GM23338 (cell line): Measurements from ENCODE around the gene ERC2. TPM values are rescaled to one million over a fixed set of nuclear protein-coding genes. Genes with fewer than 3 reads are reported as not detected.

Experiments used
- ATAC-seq: fragments of 200-7000 bp; cut with Tn5 transposase; 3 replicates; pipeline ENCODE4 v1.9.1; 2020
- DNase-seq: peaks from one replicate; pipeline ENCODE4 v3.0.0-alpha.2; 2015; ENCODE audit warnings: low spot score
- H2AFZ ChIP-seq: fragments of 200-600 bp; sonication (generic); 2 replicates; pipeline ENCODE4 v1.8.0; 2016; ENCODE audit warnings: antibody characterized with exemption, mild to moderate bottlenecking, moderate library complexity
- H3F3A ChIP-seq: fragments of 200-600 bp; sonication (generic); replicated peaks from 2 replicates; pipeline ENCODE4 v1.8.0; 2017; ENCODE audit warnings: antibody characterized with exemption, mixed run types, low read depth
- H3K27ac ChIP-seq: fragments of 200-600 bp; sonication (generic); 2 replicates; pipeline ENCODE4 v1.6.1; 2016; ENCODE audit warnings: low read depth
- H3K27me3 ChIP-seq: fragments of 200-600 bp; sonication (generic); 2 replicates; pipeline ENCODE4 v1.8.0; 2016; ENCODE audit warnings: mild to moderate bottlenecking, mixed run types, moderate library complexity; ENCODE audit not compliant: insufficient read depth
- H3K36me3 ChIP-seq: fragments of 200-600 bp; sonication (generic); 2 replicates; pipeline ENCODE4 v1.8.0; 2016; ENCODE audit warnings: mild to moderate bottlenecking; ENCODE audit not compliant: insufficient read depth
- H3K4me1 ChIP-seq: fragments of 200-600 bp; sonication (generic); 2 replicates; pipeline ENCODE4 v1.8.0; 2016; ENCODE audit warnings: mild to moderate bottlenecking, moderate library complexity; ENCODE audit not compliant: insufficient read depth
- H3K4me2 ChIP-seq: fragments of 200-600 bp; sonication (generic); 2 replicates; pipeline ENCODE4 v1.7.1; 2017; ENCODE audit warnings: mixed run types
- H3K4me3 ChIP-seq: fragments of 200-600 bp; sonication (generic); 2 replicates; pipeline ENCODE4 v1.6.1; 2016; ENCODE audit warnings: mixed run types
- H3K79me2 ChIP-seq: fragments of 200-600 bp; sonication (generic); replicated peaks from 2 replicates; pipeline ENCODE4 v1.8.0; 2017; ENCODE audit warnings: mild to moderate bottlenecking; ENCODE audit not compliant: insufficient read depth
- H3K9me2 ChIP-seq: fragments of 200-600 bp; sonication (generic); 2 replicates; pipeline ENCODE4 v1.8.0; 2017; ENCODE audit not compliant: insufficient read depth
- H4K20me1 ChIP-seq: fragments of 200-600 bp; sonication (generic); replicated peaks from 2 replicates; pipeline ENCODE4 v1.8.0; 2017; ENCODE audit warnings: mild to moderate bottlenecking; ENCODE audit not compliant: insufficient read depth
- H3K27ac Mint-ChIP-seq: 2 replicates; pipeline ENCODE4 v1.8.0; 2020; ENCODE audit warnings: inconsistent platforms, mild to moderate bottlenecking, moderate library complexity, mixed read lengths
- H3K27me3 Mint-ChIP-seq: 3 replicates; pipeline ENCODE4 v1.8.0; 2022; ENCODE audit warnings: low read depth, mild to moderate bottlenecking, moderate library complexity, mixed read lengths, inconsistent platforms; ENCODE audit not compliant: insufficient read depth, poor library complexity
- H3K36me3 Mint-ChIP-seq: 3 replicates; pipeline ENCODE4 v1.8.0; 2021; ENCODE audit warnings: low read depth, mild to moderate bottlenecking, inconsistent platforms, moderate library complexity, mixed read lengths
- H3K4me1 Mint-ChIP-seq: 3 replicates; pipeline ENCODE4 v1.8.0; 2020; ENCODE audit warnings: mild to moderate bottlenecking, inconsistent platforms, mixed read lengths
- H3K4me3 Mint-ChIP-seq: 3 replicates; pipeline ENCODE4 v1.8.0; 2021; ENCODE audit warnings: moderate library complexity, mild to moderate bottlenecking, inconsistent platforms, mixed read lengths
- H3K9me3 Mint-ChIP-seq: 3 replicates; pipeline ENCODE4 v1.8.0; 2020; ENCODE audit warnings: moderate library complexity, mild to moderate bottlenecking, inconsistent platforms, mixed read lengths
- CREB1 ChIP-seq: fragments of 250-450 bp; sonication (Bioruptor Pico); IDR thresholded peaks from 2 replicates; pipeline ENCODE4 v1.5.0; 2020; ENCODE audit warnings: low read depth, mild to moderate bottlenecking, moderate library complexity
- CTCF ChIP-seq, 2 experiments: fragments of 200-600 bp in 1 of 2; sonication (generic) in 1 of 2; conservative IDR thresholded peaks; 2 replicates each; pipeline versions ENCODE4 v1.5.1 to v1.6.1; 2016 to 2017; ENCODE audit warnings: antibody characterized with exemption in 2 of 2, low read depth in 2 of 2, mild to moderate bottlenecking in 2 of 2, moderate library complexity in 1 of 2
- EZH2 ChIP-seq: fragments of 200-600 bp; sonication (generic); IDR thresholded peaks from one replicate; pipeline ENCODE4 v1.8.0; 2017; ENCODE audit warnings: antibody characterized with exemption, mild to moderate bottlenecking, low read depth; ENCODE audit not compliant: unreplicated experiment
- EZH2phosphoT487 ChIP-seq: fragments of 200-600 bp; sonication (generic); IDR thresholded peaks from one replicate; pipeline ENCODE4 v1.8.1; 2018; ENCODE audit warnings: antibody characterized with exemption; ENCODE audit not compliant: unreplicated experiment
- JUNB ChIP-seq: IDR thresholded peaks from one replicate; pipeline ENCODE4 v1.6.1; 2016; ENCODE audit warnings: antibody characterized with exemption; ENCODE audit not compliant: unreplicated experiment
- NANOG ChIP-seq: IDR thresholded peaks from 2 replicates; pipeline ENCODE4 v1.6.1; 2016; ENCODE audit warnings: antibody characterized with exemption, borderline replicate concordance
- POLR2AphosphoS5 ChIP-seq: IDR thresholded peaks from 2 replicates; pipeline ENCODE4 v1.6.1; 2016; ENCODE audit warnings: antibody characterized with exemption, low read depth
- REST ChIP-seq: IDR thresholded peaks from one replicate; pipeline ENCODE4 v1.6.1; 2018; ENCODE audit warnings: antibody characterized with exemption; ENCODE audit not compliant: unreplicated experiment
- STAT1 ChIP-seq: IDR thresholded peaks from one replicate; pipeline ENCODE4 v1.6.1; 2016; ENCODE audit warnings: antibody characterized with exemption; ENCODE audit not compliant: unreplicated experiment
- ZNF114 ChIP-seq: fragments of 250-450 bp; sonication (Bioruptor Pico); IDR thresholded peaks from 2 replicates; pipeline ENCODE4 v1.5.0; 2020; ENCODE audit warnings: mild to moderate bottlenecking, moderate library complexity
- ZNF331 ChIP-seq: fragments of 250-450 bp; sonication (Bioruptor Pico); IDR thresholded peaks from 2 replicates; pipeline ENCODE4 v1.5.0; 2020; ENCODE audit warnings: low read depth, mild to moderate bottlenecking, moderate library complexity
- ZNF462 ChIP-seq: fragments of 250-450 bp; sonication (Bioruptor Pico); IDR thresholded peaks from 2 replicates; pipeline ENCODE4 v1.5.0; 2020; ENCODE audit warnings: mild to moderate bottlenecking, moderate library complexity
- polyA plus RNA-seq: library from polyadenylated mRNA; unstranded; fragments of >200 nt; fragmentation: Nextera tagmentation; extraction: Ambion mirVana; gene quantifications from 2 replicates; pipeline ENCODE4 v1.2.1, GENCODE V29; 2016
- total RNA-seq: library from RNA; depleted of rRNA; stranded (reverse); fragments of >200 nt; shearing (Covaris generic); gene quantifications from 2 replicates; pipeline ENCODE4 v1.2.3, GENCODE V29; 2014
- TF ChIP-seq, protein P1 (sequence below): IDR thresholded peaks from 2 replicates; pipeline ENCODE4 v1.6.1; 2016; ENCODE audit warnings: antibody characterized with exemption

ERC2 gene
- total and polyA plus RNA-seq, 2 experiments from 2014 or later = 11.8 to 13.7 TPM

DNA sequence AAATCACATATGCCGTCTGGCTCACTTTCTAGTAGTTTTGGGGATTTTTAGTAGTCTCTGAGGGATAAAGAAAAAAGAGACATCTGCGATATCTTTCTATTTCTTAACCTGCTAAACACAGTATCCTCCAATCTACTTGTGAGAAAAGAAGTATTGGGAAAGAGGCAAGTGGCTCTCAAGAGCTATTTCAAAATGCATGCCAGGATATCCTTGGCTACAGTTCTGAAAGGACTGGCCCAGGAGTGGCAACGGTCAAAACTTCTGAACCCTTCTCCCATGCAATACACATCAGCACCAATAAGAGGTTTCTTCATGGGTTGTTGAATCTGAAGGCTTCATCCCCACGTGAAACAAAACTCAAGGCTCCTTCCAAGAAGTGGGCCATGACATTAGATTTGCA is 777.1 kb downstream of the ERC2 start:
- Mint-ChIP-seq H3K9me3 (no peaks in the 10 kb centered on the region), H3K36me3 (peaks cover 4% of the 10 kb centered on the region; the same call in 1 of the 3 replicates), H3K4me1 (peaks cover 63% of the 10 kb centered on the region), H3K27me3 (peaks cover 2% of the 10 kb centered on the region), H3K4me3 (peak overlapping the region; percentile 39; the same call in 2 of the 3 replicates), H3K27ac (peak overlapping the region; percentile 74)
- H3K9me2 ChIP-seq = peaks cover 10% of the 10 kb centered on the region
- no peak overlapping the region for H3K4me3 ChIP-seq
- H3K79me2 ChIP-seq = no peaks in the 10 kb centered on the region
- peak overlapping the region; percentile 84 for H3K27ac ChIP-seq
- H3K4me1 ChIP-seq = peaks cover 32% of the 10 kb centered on the region
- TF ChIP-seq CREB1 (no peak), ZNF331 (CRISPR knock-in tag) (no peak), ZNF462 (CRISPR knock-in tag) (no peak), EZH2phosphoT487 (no peak), NANOG (no peak), STAT1 (no peak), REST (no peak), POLR2AphosphoS5 (no peak), JUNB (no peak), CTCF (conservative IDR thresholded peaks at IDR 0.05; ENCODE audit: low read depth in 2 of 2) (no peak), ZNF114 (no peak), EZH2 (no peak)
- TF ChIP-seq, protein P1, sequence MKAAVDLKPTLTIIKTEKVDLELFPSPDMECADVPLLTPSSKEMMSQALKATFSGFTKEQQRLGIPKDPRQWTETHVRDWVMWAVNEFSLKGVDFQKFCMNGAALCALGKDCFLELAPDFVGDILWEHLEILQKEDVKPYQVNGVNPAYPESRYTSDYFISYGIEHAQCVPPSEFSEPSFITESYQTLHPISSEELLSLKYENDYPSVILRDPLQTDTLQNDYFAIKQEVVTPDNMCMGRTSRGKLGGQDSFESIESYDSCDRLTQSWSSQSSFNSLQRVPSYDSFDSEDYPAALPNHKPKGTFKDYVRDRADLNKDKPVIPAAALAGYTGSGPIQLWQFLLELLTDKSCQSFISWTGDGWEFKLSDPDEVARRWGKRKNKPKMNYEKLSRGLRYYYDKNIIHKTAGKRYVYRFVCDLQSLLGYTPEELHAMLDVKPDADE = no peak
- no peaks in the 10 kb centered on the region for H3K36me3 ChIP-seq
- no peaks in the 10 kb centered on the region for H3K27me3 ChIP-seq
- no peak for DNase-seq
- H4K20me1 ChIP-seq = no peaks in the 10 kb centered on the region
- peak overlapping the region; percentile 35 for H3K4me2 ChIP-seq
- no peak; the same call in 1 of the 3 replicates for ATAC-seq
- H2AFZ ChIP-seq = no peak overlapping the region
- H3F3A ChIP-seq = no peaks in the 10 kb centered on the region
